Measurements from ENCODE around the gene ZNF451.

DNA sequence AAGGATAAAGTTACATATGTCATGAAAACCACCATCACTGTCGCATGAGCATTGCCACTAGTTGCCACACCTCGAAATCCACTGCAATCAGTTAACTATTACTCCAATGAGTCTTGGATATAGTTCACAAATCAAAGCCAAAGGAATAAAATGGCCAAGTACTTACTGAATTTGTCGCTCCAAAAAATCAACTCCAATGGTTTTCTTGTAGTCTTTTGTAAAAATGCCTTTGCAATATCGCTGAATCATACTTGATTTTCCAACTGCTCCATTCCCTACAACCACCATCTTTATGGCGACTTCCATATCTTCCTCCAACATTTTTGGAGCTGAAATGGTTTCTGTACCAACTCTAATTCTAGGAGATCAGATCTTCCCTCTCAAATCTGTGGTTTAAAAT lies 120.1 kb downstream of the ZNF451 start:
- TF ChIP-seq EZH2phosphoT487 (IDR thresholded peaks at IDR 0.05; ENCODE audit: borderline replicate concordance) = no peak
- TF ChIP-seq, protein P1, sequence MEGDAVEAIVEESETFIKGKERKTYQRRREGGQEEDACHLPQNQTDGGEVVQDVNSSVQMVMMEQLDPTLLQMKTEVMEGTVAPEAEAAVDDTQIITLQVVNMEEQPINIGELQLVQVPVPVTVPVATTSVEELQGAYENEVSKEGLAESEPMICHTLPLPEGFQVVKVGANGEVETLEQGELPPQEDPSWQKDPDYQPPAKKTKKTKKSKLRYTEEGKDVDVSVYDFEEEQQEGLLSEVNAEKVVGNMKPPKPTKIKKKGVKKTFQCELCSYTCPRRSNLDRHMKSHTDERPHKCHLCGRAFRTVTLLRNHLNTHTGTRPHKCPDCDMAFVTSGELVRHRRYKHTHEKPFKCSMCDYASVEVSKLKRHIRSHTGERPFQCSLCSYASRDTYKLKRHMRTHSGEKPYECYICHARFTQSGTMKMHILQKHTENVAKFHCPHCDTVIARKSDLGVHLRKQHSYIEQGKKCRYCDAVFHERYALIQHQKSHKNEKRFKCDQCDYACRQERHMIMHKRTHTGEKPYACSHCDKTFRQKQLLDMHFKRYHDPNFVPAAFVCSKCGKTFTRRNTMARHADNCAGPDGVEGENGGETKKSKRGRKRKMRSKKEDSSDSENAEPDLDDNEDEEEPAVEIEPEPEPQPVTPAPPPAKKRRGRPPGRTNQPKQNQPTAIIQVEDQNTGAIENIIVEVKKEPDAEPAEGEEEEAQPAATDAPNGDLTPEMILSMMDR (conservative IDR thresholded peaks at IDR 0.05; ENCODE audit: low read length) = no peak
